ENCODE results near the gene RALBP1. TPM values are rescaled to one million over a fixed set of nuclear protein-coding genes. Genes with fewer than 3 reads are reported as not detected.

RALBP1 gene
- total RNA-seq, 4 donors from 2014 or later = 103 to 164 (median 115) TPM

DNA sequence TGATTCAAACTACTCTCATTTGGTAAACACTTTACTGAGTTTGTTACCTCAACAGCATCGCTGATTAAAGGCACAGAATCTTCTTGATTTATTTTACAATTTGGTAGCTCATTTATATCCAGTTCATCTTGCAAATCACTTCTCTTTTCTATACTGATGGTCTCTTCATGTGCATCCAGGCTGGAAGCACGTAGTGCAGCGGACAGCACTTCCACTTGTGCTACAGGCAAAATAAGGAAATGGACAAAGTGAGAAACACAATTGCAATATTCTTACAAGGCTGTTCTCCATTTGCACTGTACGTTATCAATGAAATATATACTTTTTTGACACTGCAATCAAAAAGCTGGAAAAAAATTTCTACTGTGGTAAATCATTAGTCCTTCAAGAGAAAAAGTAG, 88.0 kb downstream of the RALBP1 start:
- H3K36me3 ChIP-seq = peaks cover 31 to 67% (median 56%) of the 10 kb centered on the region in 4 donors
- H3K27me3 ChIP-seq = no peaks in the 10 kb centered on the region
- no peak overlapping the region for H3K4me3 ChIP-seq
- intact Hi-C loops (cut with DNase I) = no loop called here
- TF ChIP-seq POLR2A (IDR thresholded peaks at IDR 0.05; ENCODE audit: low read depth) = no peak
- TF ChIP-seq, protein P1, sequence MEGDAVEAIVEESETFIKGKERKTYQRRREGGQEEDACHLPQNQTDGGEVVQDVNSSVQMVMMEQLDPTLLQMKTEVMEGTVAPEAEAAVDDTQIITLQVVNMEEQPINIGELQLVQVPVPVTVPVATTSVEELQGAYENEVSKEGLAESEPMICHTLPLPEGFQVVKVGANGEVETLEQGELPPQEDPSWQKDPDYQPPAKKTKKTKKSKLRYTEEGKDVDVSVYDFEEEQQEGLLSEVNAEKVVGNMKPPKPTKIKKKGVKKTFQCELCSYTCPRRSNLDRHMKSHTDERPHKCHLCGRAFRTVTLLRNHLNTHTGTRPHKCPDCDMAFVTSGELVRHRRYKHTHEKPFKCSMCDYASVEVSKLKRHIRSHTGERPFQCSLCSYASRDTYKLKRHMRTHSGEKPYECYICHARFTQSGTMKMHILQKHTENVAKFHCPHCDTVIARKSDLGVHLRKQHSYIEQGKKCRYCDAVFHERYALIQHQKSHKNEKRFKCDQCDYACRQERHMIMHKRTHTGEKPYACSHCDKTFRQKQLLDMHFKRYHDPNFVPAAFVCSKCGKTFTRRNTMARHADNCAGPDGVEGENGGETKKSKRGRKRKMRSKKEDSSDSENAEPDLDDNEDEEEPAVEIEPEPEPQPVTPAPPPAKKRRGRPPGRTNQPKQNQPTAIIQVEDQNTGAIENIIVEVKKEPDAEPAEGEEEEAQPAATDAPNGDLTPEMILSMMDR (IDR thresholded peaks at IDR 0.05) = no peak
- no peak for TF ChIP-seq EP300 (IDR thresholded peaks at IDR 0.05)
- TF ChIP-seq POLR2AphosphoS5 (IDR thresholded peaks at IDR 0.05) = no peak
- no peak for DNase-seq (ENCODE audit: extremely low spot score)
- peaks cover 19 to 42% (median 33%) of the 10 kb centered on the region in 4 donors for H3K4me1 ChIP-seq
- no peak overlapping the region for H3K27ac ChIP-seq (replicated peaks in 1 of 4)
- no peaks in the 10 kb centered on the region for H3K9me3 ChIP-seq
- WGBS = 83% methylated on average over 4 of the region's 4 CpGs

DNA sequence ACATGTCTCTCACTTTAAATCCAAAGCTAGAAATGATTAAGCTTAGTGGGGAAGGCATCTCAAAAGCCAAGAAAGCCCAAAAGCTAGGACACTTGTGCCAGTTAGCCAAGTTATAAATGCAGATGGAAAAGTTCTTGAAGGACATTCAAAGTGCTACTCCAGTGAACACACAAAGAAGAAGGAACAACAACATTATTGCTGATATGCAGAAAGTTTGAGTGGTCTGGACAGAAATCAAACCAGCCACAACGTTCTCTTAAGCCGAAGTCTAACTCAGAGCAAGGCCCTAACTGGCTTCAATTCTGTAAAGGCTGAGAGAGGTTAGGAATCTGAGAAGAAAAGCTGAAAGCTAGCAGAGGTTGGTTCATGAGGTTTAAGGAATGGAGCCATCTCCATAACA, 90.1 kb downstream of the RALBP1 start:
- Histone ChIP-seq H3K4me1 (peaks cover 19 to 43% (median 34%) of the 10 kb centered on the region in 4 donors), H3K36me3 (peaks cover 12 to 67% (median 55%) of the 10 kb centered on the region in 4 donors), H3K4me3 (no peak overlapping the region), H3K9me3 (no peaks in the 10 kb centered on the region), H3K27me3 (no peaks in the 10 kb centered on the region), H3K27ac (replicated peaks in 1 of 4) (no peak overlapping the region)
- WGBS = 82% methylated on average over 2 of the region's 2 CpGs
- intact Hi-C loops (cut with DNase I) = no loop called here
- TF ChIP-seq EP300 (IDR thresholded peaks at IDR 0.05) = no peak
- TF ChIP-seq, protein P1 (IDR thresholded peaks at IDR 0.05) = no peak
- TF ChIP-seq POLR2AphosphoS5 (IDR thresholded peaks at IDR 0.05) = no peak
- no peak for TF ChIP-seq POLR2A (IDR thresholded peaks at IDR 0.05; ENCODE audit: low read depth)
- no peak for DNase-seq (ENCODE audit: extremely low spot score)

DNA sequence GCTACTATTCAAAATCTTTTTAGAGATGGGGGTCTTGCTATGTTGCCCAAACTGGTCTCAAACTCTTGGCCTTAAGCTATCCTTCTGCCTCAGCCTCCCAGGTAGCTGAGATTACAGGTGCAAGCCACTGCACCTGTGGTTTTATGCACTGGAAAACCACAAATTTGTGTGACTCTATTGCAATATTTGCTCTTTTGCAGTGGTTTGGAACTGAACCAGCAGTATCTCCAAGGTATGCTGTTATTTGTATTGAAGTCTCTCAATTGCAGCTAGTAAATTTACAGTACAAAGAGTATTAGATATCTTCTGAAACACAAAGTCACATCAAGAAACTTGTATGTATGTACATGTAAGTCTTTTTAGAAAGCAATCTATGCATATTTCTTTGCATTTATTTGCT, 92.9 kb downstream of the RALBP1 start:
- H3K27me3 ChIP-seq = no peaks in the 10 kb centered on the region
- TF ChIP-seq POLR2A (IDR thresholded peaks at IDR 0.05; ENCODE audit: low read depth) = no peak
- no peak for TF ChIP-seq POLR2AphosphoS5 (IDR thresholded peaks at IDR 0.05)
- TF ChIP-seq, protein P1 (IDR thresholded peaks at IDR 0.05) = no peak
- TF ChIP-seq EP300 (IDR thresholded peaks at IDR 0.05) = no peak
- no peak overlapping the region for H3K27ac ChIP-seq (replicated peaks in 1 of 4)
- intact Hi-C loops (cut with DNase I) = no loop called here
- H3K9me3 ChIP-seq = no peaks in the 10 kb centered on the region
- peaks cover 19 to 34% (median 22%) of the 10 kb centered on the region in 4 donors for H3K4me1 ChIP-seq
- H3K4me3 ChIP-seq = no peak overlapping the region
- H3K36me3 ChIP-seq = peaks cover 6 to 58% (median 41%) of the 10 kb centered on the region in 4 donors
- no peak for DNase-seq (ENCODE audit: extremely low spot score)

DNA sequence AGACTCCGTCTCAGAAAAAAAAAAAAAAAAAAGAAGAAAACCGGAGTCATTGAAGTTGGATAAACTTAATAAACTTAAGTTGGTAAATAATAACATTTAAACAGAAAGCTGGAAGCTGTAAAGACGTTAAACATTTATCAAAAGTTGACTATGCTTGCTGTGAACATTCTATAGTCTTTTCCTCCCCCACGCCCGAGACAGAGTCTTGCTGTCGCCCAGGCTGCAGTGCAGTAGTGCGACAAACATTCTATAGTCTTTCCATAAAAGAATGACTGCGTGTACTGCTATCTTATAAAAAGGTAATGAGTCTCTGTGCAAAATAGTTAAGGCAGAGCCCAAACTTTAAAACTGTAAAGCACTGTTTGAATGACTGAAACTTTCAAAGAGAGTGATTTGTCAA, 93.9 kb downstream of the RALBP1 start:
- Histone ChIP-seq H3K4me1 (peaks cover 13 to 24% (median 16%) of the 10 kb centered on the region in 4 donors), H3K4me3 (no peak overlapping the region), H3K27ac (replicated peaks in 1 of 4) (no peak overlapping the region), H3K36me3 (peaks cover 0 to 61% (median 39%) of the 10 kb centered on the region in 4 donors), H3K27me3 (no peaks in the 10 kb centered on the region), H3K9me3 (no peaks in the 10 kb centered on the region)
- 90% methylated on average over 8 of the region's 8 CpGs for WGBS
- intact Hi-C loops (cut with DNase I) = no loop called here
- DNase-seq (ENCODE audit: extremely low spot score) = no peak
- TF ChIP-seq, protein P1 (IDR thresholded peaks at IDR 0.05) = no peak
- no peak for TF ChIP-seq EP300 (IDR thresholded peaks at IDR 0.05)
- TF ChIP-seq POLR2A (IDR thresholded peaks at IDR 0.05; ENCODE audit: low read depth) = no peak
- no peak for TF ChIP-seq POLR2AphosphoS5 (IDR thresholded peaks at IDR 0.05)

DNA sequence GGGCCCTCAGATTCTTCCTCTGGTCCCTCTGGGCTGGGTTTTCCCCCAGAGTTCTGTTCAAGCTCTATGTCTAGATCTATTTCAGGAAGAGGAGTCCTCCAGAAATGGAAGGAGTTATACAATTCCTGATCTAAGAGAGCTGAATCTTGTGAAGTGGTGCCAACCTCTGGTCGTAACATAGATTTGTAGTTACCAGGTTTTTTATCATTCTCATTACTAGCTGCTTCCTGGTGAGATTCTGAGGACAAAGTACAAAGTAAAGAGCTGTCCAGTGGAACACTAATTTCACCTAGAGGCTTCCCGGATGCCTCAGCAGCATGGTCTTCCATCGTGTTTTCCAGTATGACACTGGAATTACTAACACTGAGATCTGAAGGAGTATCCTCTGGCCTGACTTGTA, 94.9 kb downstream of the RALBP1 start:
- H3K4me1 ChIP-seq = peaks cover 4 to 19% (median 6%) of the 10 kb centered on the region in 4 donors
- TF ChIP-seq POLR2AphosphoS5 (IDR thresholded peaks at IDR 0.05) (no peak), EP300 (IDR thresholded peaks at IDR 0.05) (no peak), POLR2A (IDR thresholded peaks at IDR 0.05; ENCODE audit: low read depth) (no peak)
- TF ChIP-seq, protein P1 (IDR thresholded peaks at IDR 0.05) = no peak
- no peak for DNase-seq (ENCODE audit: extremely low spot score)
- no peaks in the 10 kb centered on the region for H3K9me3 ChIP-seq
- WGBS = 64% methylated on average over 3 of the region's 3 CpGs
- no peak overlapping the region for H3K27ac ChIP-seq (replicated peaks in 1 of 4)
- no peaks in the 10 kb centered on the region for H3K27me3 ChIP-seq
- H3K36me3 ChIP-seq = peaks cover 0 to 65% (median 43%) of the 10 kb centered on the region in 4 donors
- intact Hi-C loops (cut with DNase I) = loop anchor here (10.0 kb wide), 1 partner anchor 105 kb away; no protein-coding TSS in a partner anchor
- H3K4me3 ChIP-seq = no peak overlapping the region

Measured in esophagus muscularis mucosa (tissue), 4 donors.